ENCODE results near the gene USP12.

DNA sequence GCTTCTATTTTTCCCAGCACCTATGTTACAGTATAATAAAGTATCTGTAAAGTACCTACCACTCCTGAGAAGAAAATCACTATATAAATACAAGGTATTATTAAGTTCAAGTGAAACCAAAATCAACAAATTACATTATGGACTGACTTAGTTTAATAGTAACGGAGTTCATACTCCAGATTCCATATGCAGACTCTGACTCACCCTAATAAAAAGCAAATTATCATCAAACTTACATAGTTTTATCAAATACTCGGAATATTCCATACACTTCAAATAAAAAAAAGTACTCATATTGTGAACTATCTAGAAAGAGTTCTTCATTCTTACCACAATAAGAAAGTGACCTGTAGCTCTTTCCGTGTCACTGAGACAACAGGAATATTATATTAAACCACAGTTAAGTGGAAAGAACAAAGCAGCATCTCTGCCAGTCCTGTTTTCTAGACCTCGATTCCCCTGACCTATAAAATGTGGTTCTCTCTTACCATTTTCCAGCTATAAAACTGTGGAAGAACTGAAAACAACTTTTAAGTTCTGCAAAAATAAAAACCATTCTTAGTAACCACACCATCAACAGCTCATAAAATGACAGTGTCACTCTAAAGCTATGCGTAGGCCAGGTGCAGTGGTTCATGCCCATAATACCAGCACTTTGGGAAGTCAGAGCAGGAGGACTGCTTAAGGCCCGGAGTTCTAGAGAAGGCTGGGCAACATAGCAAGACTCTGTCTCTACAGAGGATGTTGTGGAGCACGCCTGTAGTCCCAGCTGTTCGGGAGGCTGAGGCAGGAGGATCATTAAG is 42.6 kb downstream of the USP12 start:
- TF ChIP-seq TAF1 (IDR thresholded peaks at IDR 0.05; ENCODE audit: borderline replicate concordance, low read depth, low read length): no peak
- TF ChIP-seq POLR2AphosphoS5 (IDR thresholded peaks at IDR 0.05; ENCODE audit: low read depth, low read length): no peak
